Activated CD8-positive, alpha-beta memory T cell treated with anti-CD3 and anti-CD28 coated beads, Interleukin-2, amount 50 U/mL, for 1 hour (primary cell): ENCODE results near the gene KIF26B.
"Not testable (repeated sequence)": the region's sequence is repeated elsewhere in the genome, so short reads cannot be mapped to it uniquely, and the experiment has no call there.

Experiments used
- DNase-seq: peaks from one replicate; pipeline ENCODE4 v3.0.0-alpha.2; 2020; ENCODE audit errors: extremely low read depth

Gene KIF26B

DNA sequence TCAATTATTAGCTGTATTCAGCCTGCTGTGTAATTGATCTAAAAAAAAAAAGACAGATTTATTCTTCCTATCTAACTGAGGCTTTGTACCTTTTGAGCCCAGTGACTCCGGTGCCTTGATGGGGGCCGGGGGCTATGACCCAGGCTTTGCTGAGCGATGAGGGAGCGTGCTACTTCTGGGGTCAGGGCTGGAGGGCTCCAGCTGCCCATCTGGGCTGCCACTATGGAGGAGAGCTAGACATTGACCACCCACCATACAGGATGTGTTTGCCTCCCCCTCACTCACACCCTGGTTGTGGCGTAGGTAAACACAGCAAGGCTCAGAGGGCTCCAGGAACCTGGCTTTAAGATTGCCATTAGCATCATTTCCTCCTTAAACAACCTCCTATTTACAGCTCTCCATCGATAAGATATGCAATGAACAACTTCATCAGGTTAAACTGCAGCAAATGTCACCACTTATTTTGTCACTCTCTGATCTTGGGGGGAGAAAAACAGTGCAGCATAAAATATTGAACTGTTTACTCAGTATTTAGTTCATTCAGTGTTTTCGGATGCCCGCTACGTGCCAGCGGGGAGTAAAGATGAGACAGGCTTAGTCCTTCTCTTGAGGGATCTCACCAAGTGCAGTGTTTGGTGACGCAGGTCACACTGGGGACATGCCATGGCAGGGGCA lies 231.6 kb downstream of the KIF26B start:
- no peak for DNase-seq

DNA sequence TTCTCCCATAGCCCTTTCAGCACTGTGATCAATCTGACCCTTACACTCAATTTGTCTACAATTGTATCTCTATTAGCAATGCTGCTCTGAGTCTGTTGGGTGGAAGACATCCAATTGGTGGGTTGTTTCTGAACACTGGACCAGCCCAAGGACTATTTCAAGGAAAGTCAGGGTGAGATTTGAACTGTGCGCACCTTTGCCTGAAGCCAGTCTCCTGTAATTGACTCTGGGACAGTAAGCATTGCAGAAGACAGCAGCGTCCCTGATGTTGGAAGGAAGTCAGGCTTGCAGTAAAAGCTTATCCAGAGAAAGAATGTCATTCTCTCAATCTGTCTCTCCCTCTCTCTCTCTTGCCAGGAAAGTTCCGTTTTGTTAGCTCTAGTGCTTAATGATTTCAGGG lies 233.9 kb downstream of the KIF26B start:
- DNase-seq: no peak

DNA sequence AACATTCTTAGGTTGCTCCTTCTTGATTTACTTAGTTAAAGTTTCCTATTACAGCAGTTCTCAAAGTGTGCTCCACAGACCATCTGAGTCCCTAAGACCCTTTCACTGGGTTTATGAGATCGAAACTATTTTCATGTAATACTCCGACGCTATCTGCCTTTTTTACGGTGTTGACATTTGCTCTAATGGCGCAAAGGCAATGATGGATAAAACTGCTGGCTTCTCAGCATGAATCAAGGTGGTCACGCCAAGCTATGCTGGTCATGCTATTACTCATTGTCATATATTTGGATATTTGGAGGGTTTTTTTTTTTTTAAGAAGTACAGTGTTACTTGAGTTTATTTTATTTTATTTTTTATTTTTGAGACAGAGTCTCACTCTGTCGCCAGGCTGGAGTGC lies 235.1 kb downstream of the KIF26B start:
- no peak for DNase-seq

DNA sequence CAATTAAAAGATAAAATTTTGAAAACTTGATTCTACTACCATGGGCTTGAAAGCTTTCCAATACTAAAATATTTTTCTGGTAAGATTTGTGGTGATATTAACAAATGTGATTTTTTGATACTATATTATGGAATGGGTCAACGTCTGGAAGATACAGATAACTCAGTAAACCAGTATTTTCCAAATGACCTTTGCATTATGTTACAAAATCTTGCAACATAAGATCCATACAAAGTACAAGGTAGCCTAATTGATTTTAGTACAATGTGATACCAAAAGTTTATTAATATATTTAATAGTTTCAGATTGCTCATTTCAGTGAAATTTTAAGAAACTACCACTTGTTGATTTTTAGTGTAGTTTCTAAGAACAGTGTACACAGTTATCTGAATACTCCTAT lies 236.2 kb downstream of the KIF26B start:
- DNase-seq: no peak

DNA sequence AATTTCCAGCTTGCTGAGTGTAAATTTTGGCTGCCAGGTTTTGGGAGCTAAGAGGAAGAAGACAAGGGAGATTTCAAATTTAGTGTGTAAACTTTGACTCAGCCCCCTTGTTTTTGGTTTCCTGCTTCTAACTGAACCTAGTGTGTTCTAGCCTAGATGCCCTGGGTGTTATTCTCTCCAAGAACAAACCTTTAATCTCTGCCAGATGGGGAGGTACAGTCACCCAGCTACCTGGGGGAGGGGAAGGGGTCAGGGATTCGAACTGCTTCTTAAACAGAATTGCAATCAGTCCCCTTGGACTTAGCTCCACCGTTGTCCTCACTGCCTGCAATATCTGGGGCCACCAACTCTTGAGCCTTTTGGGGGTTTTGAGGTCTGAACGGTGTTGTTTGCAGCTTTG lies 238.9 kb downstream of the KIF26B start:
- DNase-seq: no peak

DNA sequence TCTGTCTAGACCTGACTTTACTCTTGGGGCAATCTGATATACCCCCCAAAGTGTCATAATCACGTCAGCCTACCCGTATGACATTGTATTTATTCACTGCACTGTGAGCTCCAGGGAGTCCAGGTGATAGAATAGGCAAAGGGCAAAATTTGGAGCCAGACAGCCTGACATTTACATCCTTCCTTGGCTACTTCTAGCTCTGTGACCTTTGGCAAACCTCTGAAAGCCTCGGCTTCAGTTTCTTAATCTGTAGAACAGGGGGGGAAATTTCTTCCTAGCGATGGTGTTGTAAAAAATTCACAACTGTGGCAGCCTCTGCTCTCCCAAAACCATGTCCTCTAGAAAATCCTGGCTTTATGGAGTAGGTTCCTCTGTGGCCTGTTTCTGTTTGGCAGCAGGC lies 240.9 kb downstream of the KIF26B start:
- no peak for DNase-seq

DNA sequence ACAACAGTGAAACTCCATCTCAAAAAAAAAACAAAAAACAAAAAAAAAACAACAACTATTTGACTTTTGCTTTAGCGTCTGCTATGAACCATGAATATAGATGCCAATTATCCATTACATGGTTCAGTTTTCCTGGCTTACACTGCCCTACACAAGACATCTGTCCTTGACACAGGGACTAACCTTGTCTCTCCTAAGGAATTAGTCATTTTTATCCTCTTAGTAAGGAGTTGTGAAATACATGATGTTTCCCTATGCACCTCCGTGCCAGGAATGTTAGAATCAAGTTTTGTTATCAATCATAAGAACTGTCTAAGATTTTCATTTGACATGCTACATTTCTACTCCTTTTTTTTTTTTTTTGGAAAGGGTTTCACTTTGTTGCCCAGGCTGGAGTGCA lies 241.8 kb downstream of the KIF26B start:
- DNase-seq: no peak

DNA sequence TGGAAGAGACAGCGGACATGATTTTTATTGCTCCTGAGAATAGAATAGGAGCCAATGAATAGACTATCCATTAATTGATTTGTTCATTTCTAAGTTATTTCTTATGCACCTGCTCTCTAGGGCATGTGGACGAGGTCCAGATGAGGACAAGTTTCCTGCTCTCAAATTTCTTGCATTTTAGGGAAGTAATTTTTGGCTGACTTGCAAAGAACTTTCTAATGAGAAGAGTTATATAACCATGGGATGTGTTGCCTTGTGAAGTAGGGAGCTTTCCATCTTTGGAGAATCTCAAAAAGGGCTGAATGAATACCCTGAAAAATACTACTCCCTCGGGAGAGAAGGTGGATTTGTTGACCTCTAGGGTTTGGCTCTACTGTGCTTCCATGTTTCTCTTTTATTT lies 243.0 kb downstream of the KIF26B start:
- no peak for DNase-seq

DNA sequence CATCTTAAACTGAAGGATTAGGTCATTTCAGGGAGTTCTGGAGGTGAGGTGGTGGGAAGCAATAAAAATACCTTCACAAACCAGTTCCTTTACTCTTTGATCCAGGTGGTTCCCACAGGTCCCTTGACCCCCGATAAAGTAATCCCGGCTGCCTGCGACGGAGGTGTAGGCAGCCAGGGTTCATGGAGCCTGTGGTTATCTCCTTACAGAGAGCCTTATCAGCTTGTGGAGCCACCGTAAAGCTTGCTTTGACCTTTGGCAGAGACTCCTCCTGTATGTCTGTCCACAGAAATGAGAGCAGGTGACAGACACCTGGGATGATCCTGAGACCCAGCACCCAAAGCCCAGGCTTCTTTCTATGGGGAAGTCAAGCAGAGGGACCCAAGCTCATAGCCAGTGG lies 243.4 kb downstream of the KIF26B start:
- DNase-seq: no peak

DNA sequence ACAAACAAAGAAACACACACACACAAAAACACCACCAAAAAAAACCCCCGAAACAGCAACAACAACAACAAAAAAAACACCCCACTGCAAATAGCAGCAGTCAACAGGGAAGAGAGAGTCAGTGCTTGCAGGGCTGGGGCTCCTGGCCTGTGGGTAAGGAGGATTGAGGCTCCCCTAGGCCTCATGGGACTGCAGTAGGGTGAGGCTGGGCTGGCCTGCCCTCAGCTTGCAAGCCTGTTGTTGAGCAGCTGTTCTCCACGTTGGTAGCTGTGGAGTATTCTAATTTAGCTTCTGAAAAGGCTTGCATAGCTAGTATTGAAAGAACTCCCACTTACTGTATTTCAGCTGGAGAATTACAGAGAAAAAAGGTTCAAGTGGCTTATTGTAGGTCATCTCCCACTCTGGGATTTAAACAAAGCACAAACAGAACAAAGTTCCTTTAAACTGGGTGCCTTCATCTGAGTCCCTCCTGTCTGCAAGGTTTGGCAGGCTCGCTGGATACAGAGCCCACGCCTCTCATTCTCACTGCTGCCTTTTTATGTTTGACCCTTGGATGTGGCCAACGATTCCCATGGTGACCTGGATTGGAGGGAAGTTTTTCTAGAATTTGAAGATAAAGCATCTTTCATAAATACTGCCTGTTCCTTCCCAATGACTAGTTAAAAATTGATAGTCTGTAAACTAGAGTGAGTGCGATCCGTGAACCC lies 247.2 kb downstream of the KIF26B start:
- DNase-seq: no peak

DNA sequence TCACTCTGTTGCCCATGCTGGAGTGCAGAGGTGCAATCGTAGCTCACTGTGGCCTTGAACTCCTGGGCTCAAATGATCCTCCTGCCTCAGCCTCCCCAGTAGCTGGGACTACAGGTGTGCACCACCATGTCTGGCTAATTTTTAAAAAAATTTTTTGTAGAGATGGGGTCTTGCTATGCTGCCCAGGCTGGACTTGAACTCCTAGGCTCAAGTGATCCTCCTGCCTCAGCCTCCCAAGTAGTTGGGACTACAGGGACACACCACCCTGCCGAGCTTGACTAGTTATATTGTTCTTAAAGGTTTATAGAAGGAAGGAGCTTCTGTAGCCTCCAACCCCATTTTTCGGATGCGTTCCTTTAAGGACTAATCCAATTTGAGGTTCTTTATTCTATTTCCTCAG lies 248.2 kb downstream of the KIF26B start:
- DNase-seq: not testable (repeated sequence)

DNA sequence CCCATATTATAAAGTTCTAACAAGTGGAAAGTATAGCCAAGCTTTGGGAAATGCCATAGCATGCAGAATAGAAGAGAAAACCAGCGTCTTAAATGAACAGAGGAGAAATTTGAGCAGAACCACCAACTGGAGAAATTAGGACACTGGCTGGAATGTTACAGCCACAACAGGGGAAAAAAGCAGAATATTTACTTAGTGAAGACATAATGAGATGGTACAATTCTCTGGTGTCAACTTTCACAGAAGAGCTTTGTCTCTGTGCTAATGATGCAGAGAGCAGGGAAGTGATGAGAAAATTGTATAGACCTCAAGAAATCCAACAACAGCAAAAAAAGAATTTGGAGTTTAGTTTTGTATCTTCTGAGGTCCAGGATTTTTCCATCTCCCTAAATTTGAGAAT lies 249.7 kb downstream of the KIF26B start:
- no peak for DNase-seq

DNA sequence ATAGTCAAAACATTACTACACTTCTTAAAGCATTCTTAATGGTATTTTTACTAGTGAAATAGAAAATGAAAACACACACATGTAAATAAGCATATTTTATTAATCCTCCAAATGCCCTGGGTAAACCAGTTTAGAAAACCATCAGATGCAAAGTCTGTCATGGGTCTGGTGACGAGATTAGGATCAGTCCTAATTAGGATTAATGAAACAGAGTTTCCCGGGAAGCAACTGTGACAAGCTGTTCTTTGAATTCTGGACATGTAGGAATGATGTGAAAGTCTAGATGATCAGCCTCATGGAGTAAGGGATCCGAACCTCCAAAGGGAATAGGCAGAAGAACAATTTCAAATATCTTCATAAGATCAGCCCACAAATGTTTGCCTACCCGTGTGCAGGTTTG lies 250.2 kb downstream of the KIF26B start:
- DNase-seq: no peak

DNA sequence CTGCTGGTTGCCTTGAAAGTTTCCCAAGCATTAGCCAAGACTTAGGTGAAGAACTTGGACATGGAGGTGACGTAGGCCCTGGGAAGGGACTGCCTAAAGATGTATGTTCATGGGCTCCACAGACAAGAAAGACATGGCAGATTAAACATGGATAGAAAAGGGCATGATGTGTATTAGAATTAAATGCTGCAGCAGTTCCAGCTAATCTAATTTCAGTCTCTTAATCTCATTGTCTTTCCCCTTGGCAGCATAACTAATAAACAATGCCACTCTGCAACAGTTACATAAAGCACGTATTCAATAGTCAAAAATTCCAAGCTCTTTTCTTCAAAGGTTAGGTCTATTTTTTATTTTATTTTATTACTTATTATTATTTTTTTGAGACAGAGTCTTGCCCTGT lies 251.6 kb downstream of the KIF26B start:
- no peak for DNase-seq

DNA sequence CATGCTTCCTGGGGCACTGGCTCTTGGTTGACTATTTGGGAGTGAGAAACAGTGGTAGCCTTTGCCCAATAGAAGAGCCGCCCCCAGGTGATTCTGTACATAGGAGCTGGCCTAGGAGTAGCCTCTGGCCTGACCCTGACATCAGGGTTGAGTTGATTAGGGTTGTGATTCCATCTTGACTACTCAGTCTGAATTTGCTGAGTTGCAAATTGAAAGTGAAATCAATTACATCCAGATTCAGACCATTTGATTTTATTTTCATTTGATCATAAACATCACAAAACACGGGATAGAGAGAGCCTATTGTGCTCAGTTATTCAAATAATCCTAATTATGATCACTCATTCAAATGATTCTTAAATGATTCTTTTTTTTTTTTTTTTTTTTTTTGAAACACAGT lies 253.2 kb downstream of the KIF26B start:
- no peak for DNase-seq

DNA sequence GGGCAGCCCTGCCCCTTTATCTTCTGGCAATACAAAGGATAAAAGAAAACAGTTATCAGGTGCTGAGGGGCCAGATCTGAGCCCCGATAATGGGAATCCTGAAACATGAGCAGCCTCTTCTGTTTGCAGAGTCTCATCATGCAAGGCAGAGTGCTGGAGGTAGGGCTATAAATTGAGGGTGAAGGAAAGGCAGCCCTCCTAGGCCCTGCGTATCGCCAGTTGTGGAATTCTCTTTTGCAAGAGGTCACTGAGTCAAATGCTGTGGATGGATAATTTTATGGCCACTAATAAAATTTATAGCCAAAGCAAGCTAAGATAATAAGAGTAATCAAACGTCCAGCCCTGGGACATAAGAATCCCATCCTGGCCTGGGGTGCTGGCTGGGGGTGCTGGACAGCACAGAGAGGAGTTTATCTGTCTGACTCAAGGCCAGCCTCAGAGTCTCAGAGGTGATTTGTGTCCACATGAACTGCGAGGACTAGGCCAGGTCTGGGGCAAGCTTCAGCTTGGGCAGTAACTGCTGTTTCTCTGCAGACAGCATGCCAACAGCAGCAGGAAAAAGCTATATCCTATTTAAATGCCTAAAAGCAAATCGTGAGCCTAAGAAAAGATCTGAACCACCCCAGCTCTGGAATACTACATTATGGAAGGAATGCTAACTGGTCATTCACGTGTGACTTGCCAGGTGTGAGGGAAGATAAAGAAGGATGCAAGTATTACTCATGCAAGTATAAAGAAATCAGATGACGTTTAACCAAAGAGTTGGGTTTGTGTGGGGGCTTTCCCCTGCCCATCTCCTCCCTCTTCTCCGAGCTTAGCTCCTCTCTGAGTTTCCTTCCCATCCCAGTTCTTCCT lies 254.8 kb downstream of the KIF26B start:
- DNase-seq: no peak

DNA sequence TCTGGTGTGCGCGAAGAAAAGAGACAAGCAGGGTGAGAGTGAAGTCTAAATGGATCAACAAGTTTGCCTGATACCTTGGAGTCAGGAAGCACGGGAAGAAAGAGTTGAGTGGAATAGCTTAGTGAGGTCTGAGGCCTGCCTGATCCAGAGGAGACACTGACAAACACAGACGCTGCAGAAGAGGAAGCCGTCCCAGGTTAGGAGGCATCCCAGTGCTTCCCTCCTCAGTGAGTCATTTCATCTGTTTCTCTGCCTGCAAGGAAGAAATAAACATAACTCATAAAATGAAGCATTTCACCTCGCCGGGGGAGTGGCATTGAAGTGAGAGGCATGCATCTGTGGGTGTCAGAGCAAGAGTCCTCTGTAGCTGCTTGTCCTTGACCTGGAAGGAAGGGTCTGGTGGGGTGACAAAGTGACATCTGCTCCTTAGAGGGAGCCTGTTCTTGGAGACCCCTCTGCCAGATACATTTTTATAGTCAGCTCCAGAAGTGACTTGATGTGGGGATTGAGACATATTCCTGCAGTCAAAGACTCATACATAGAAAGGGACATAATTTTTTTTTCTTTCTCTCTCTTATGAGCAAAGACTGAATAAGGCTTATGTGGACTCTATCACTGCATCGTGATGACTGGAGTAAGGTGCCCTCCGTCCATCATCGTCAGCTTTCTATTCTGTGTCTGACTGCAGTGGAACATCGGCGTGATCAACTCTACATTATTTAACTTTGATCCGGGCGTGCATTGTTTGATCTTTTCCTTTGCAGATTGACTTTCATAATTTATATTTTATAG lies 256.7 kb downstream of the KIF26B start:
- no peak for DNase-seq

DNA sequence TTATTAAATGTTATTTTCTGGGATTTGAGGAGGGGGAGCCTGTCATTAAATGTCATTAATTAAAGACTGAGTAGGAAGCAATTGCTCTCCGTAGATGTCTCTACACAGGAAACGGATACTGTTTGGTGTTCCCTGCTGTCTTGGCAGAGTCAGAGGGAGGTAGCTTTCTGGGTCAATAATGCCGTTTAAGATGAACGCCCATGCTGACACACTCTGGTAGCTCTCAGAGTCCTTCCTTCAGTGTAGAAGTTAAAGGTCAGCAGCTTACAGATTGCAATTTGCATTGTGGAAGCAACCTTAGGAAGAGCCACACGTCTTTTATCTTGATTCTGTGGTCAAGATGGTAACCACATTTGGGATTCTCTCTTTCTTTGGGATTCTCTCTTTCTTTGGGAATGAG lies 257.5 kb downstream of the KIF26B start:
- no peak for DNase-seq

DNA sequence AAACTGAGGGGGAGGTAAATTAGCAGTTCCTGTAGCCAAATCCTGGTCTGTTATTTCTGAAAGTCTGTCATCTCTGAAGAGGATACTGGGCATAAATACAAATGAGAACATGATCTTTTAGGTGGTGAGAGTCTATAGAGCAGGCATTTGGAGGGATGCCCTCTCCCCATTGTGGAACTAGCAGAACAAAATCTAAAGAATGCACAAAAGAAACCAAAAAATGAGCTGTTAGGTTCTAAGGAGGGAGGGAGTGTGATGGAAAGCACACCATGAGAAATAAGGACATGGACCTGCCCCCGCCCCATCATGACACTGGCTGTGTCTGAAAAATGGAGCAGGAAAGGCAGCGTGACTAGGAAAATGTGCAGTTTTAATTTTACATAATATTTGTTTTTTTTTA lies 262.0 kb downstream of the KIF26B start:
- DNase-seq: no peak

DNA sequence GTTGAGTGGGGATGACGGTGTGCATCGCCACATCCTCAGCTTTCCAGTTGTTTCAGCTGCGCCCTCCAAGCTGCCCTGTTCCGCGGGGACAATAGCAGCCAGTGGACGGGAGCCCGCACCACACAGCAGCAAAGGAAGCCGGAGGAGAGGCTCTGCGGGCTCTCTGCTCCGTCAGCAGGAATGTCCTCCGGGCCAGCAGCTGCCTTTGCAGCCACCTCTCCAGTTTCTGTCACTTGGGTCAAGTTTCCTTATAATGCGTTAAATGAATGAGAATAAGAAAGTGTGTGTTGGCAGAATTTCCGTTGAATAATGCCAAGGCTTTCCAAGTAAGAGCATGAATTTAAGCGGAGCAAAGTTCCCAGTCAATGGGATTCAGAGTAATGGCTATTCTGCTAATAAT lies 263.3 kb downstream of the KIF26B start:
- DNase-seq: no peak

DNA sequence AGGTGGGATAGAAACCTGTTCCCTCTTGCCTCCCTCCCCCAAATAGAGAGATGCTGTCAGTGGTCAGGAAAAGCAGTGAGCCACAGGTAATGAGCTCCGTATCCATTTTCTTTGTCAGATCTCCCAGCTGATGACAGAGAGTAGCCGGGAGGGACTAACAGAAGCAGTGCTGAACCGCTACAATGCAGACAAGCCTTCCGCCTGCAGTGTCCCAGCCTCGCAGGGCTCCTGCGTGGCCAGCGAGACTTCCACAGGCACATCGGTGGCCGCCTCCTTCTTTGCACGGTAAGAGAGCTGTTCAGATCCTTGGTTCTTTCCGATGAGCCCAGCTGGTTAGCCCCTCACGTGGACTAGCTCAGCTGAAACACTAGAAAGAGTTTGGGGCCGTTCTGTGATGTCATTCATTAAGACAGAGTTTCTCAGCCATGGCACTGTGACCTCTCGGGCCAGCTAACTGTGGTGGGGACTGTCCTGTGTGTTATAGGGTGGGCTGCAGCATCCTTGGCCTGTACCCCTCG lies 264.7 kb downstream of the KIF26B start:
- DNase-seq: no peak

DNA sequence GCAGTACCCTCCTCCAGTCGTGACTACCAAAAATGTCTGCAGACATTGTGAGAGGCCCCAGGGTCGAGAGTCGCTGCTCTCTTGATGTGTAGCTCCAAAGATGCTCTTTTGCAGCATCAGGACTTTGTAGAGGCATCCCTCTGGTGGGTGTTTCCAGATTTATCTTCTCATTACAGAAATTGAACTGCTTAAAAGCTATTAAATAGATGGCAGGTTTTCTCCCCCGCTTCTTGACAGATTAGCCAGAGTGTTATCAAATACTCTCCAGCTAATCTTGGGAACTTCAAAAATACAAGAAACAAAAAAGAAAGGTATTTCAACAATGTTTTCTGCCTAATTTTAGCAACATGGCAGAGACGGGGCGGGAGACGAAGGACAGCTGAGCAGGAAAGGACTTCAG lies 265.2 kb downstream of the KIF26B start:
- DNase-seq: no peak
